Vagina (tissue), 2 donors: ENCODE results near the gene AKR1C2. TPM values are rescaled to one million over a fixed set of nuclear protein-coding genes. Genes with fewer than 3 reads are reported as not detected.
"Not testable (repeated sequence)": the region's sequence is repeated elsewhere in the genome, so short reads cannot be mapped to it uniquely, and the experiment has no call there.

Experiments
- DNase-seq, 2 donors: peaks; one replicate each; pipeline ENCODE4 v3.0.0-alpha.2; 2017; ENCODE audit errors: extremely low spot score in 2 of 2
- H3K27ac ChIP-seq: fragments of 200-600 bp; sonication (generic); one replicate; pipeline ENCODE4 v1.5.1; 2019
- H3K27me3 ChIP-seq: fragments of 200-600 bp; sonication (generic); one replicate; pipeline ENCODE4 v1.5.1; 2019
- H3K36me3 ChIP-seq, 2 donors: fragments of 200-600 bp; sonication (generic); one replicate each; pipeline ENCODE4 v1.5.1; 2017 to 2019
- H3K4me1 ChIP-seq: fragments of 200-600 bp; sonication (generic); one replicate; pipeline ENCODE4 v1.5.1; 2019
- H3K4me3 ChIP-seq, 2 donors: fragments of 200-600 bp; sonication (generic); 1 replicate in 1 of 2; 2 replicates in 1 of 2; pipeline ENCODE4 v1.5.1; 2016 to 2019
- H3K9me3 ChIP-seq: fragments of 200-600 bp; sonication (generic); one replicate; pipeline ENCODE4 v1.5.1; 2019
- POLR2A ChIP-seq, 2 donors: fragments of 450-650 bp; IDR thresholded peaks; one replicate each; pipeline ENCODE4 v1.6.1; 2017; ENCODE audit warnings: antibody characterized with exemption in 2 of 2, mild to moderate bottlenecking in 2 of 2, moderate library complexity in 2 of 2
- POLR2AphosphoS5 ChIP-seq, 2 donors: sonication (generic); formaldehyde crosslinking; IDR thresholded peaks; one replicate each; pipeline ENCODE4 v1.9.0; 2017; ENCODE audit warnings: antibody characterized with exemption in 2 of 2, mild to moderate bottlenecking in 2 of 2, low read depth in 1 of 2; ENCODE audit not compliant: insufficient read depth in 1 of 2
- intact Hi-C: fragments of 100-400 bp; cut with DNase I; formaldehyde crosslinking; loops from one replicate; pipeline ENCODE4 v1.15.1; 2023
- total RNA-seq: library from RNA; depleted of rRNA; stranded (reverse); fragments of >200 nt; gene quantifications from one replicate; pipeline ENCODE4 v1.2.3, GENCODE V29; 2016
- TF ChIP-seq, protein P1 (sequence below), 3 experiments: fragments of 450-650 bp in 2 of 3; fragments of 200-600 bp in 1 of 3; sonication (generic) in 1 of 3; IDR thresholded peaks; one replicate each; pipeline ENCODE4 v1.5.1; 2017 to 2019; ENCODE audit warnings: antibody characterized with exemption in 3 of 3, mild to moderate bottlenecking in 2 of 3, moderate library complexity in 2 of 3

Gene AKR1C2
- total RNA-seq, 1 donor from 2014 or later = 104 TPM

- Histone ChIP-seq H3K9me3 (no peaks in the 10 kb centered on the region), H3K36me3 (no peaks in the 10 kb centered on the region), H3K27ac (peak overlapping the region; percentile 79), H3K4me1 (peaks cover 84% of the 10 kb centered on the region), H3K27me3 (no peaks in the 10 kb centered on the region), H3K4me3 (no peak overlapping the region)
- no peak for DNase-seq
- intact Hi-C loops = loop anchor here (5.0 kb wide), 1 partner anchor 72 kb away; no protein-coding TSS in a partner anchor
- TF ChIP-seq POLR2A (IDR thresholded peaks at IDR 0.05) (no peak), POLR2AphosphoS5 (IDR thresholded peaks at IDR 0.05; ENCODE audit: insufficient read depth in 1 of 2, low read depth in 1 of 2) (no peak)
- TF ChIP-seq, protein P1, sequence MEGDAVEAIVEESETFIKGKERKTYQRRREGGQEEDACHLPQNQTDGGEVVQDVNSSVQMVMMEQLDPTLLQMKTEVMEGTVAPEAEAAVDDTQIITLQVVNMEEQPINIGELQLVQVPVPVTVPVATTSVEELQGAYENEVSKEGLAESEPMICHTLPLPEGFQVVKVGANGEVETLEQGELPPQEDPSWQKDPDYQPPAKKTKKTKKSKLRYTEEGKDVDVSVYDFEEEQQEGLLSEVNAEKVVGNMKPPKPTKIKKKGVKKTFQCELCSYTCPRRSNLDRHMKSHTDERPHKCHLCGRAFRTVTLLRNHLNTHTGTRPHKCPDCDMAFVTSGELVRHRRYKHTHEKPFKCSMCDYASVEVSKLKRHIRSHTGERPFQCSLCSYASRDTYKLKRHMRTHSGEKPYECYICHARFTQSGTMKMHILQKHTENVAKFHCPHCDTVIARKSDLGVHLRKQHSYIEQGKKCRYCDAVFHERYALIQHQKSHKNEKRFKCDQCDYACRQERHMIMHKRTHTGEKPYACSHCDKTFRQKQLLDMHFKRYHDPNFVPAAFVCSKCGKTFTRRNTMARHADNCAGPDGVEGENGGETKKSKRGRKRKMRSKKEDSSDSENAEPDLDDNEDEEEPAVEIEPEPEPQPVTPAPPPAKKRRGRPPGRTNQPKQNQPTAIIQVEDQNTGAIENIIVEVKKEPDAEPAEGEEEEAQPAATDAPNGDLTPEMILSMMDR (IDR thresholded peaks at IDR 0.05) = no peak
These were observed 58.8 kb downstream of the AKR1C2 start for GRCh38 chr10:4944841-4945240.

- H3K4me1 ChIP-seq = peaks cover 77% of the 10 kb centered on the region
- no peak for TF ChIP-seq POLR2AphosphoS5 (IDR thresholded peaks at IDR 0.05; ENCODE audit: insufficient read depth in 1 of 2, low read depth in 1 of 2)
- intact Hi-C loops = loop anchor here (5.0 kb wide), 1 partner anchor 73 kb away; no protein-coding TSS in a partner anchor
- H3K27ac ChIP-seq = peak overlapping the region; percentile 79
- no peaks in the 10 kb centered on the region for H3K27me3 ChIP-seq
- H3K36me3 ChIP-seq = no peaks in the 10 kb centered on the region
- no peak for DNase-seq
- H3K9me3 ChIP-seq = no peaks in the 10 kb centered on the region
- H3K4me3 ChIP-seq = no peak overlapping the region
These were observed 59.8 kb downstream of the AKR1C2 start for GRCh38 chr10:4943821-4944220.

GRCh38 chr10:4943416-4943815 is 60.2 kb downstream of the AKR1C2 start:
- H3K36me3 ChIP-seq, H3K9me3 ChIP-seq, DNase-seq, H3K4me3 ChIP-seq, H3K27me3 ChIP-seq: not testable (repeated sequence)
- H3K27ac ChIP-seq = peak overlapping the region; percentile 79
- peaks cover 73% of the 10 kb centered on the region for H3K4me1 ChIP-seq
- intact Hi-C loops = loop anchor here (5.0 kb wide), 1 partner anchor 74 kb away; no protein-coding TSS in a partner anchor

DNA sequence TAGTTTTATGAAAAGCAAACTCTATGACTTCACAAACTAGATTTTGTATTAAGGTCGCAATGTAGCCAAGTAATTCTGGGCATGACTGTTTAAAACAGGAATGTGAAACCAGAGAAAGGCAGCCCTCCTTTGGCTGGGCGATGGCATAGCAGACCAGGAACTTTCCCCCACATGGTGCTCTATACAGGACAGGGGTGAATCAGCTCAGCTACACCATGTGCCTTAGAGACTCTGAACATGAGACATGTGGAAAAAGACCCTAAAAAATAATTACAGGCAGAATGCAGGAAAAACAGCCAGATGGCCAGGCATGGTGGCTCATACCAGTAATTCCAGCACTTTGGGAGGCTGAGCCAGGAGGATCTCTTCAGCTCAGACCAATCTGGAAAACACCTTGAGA is 60.7 kb downstream of the AKR1C2 start:
- H3K27me3 ChIP-seq, H3K4me3 ChIP-seq, H3K9me3 ChIP-seq, DNase-seq, H3K36me3 ChIP-seq: not testable (repeated sequence)
- H3K4me1 ChIP-seq = peaks cover 68% of the 10 kb centered on the region
- peak overlapping the region; percentile 79 for H3K27ac ChIP-seq
- intact Hi-C loops = loop anchor here (5.0 kb wide), 1 partner anchor 74 kb away; no protein-coding TSS in a partner anchor

- intact Hi-C loops = loop anchor here (5.0 kb wide), 1 partner anchor 76 kb away; no protein-coding TSS in a partner anchor
- peak overlapping the region; percentile 79 for H3K27ac ChIP-seq
These were observed 61.9 kb downstream of the AKR1C2 start for GRCh38 chr10:4941540-4942330.

DNA sequence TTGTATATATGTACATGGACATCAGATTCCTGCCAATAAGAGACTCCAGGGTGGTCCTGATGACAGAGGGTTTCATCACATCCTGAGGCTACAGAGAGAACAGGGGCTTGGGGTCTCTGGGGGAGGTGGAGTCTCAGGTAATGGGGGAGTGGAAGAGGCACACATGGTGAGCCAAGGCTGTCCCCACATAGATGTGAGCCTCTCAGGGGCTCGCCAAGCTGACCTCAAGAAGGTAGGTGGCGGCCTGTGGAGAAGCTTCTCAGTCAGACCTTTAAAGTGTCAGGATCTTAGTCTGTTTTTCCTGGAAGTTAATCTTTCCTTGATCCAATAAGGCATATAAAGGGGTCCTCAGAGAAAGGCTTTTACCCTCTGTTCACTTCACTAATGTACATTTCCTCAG is 62.7 kb downstream of the AKR1C2 start:
- not testable (repeated sequence) for H3K27me3 ChIP-seq, DNase-seq, H3K36me3 ChIP-seq, H3K9me3 ChIP-seq, H3K4me3 ChIP-seq
- Histone ChIP-seq H3K4me1 (peaks cover 53% of the 10 kb centered on the region), H3K27ac (peak overlapping the region; percentile 79)
- intact Hi-C loops = loop anchor here (5.0 kb wide), 1 partner anchor 76 kb away; no protein-coding TSS in a partner anchor

More at GRCh38 chr10:4941540-4942330, 61.9 kb downstream of the AKR1C2 start:
- no peak overlapping the region for H3K4me3 ChIP-seq
- no peaks in the 10 kb centered on the region for H3K27me3 ChIP-seq
- peaks cover 58% of the 10 kb centered on the region for H3K4me1 ChIP-seq
- no peaks in the 10 kb centered on the region for H3K36me3 ChIP-seq
- no peak for DNase-seq
- no peaks in the 10 kb centered on the region for H3K9me3 ChIP-seq
- TF ChIP-seq, protein P1 (IDR thresholded peaks at IDR 0.05) = no peak
- peak in 1 of 2 donors; percentile 61 for TF ChIP-seq POLR2AphosphoS5 (IDR thresholded peaks at IDR 0.05; ENCODE audit: insufficient read depth in 1 of 2, low read depth in 1 of 2)

DNA sequence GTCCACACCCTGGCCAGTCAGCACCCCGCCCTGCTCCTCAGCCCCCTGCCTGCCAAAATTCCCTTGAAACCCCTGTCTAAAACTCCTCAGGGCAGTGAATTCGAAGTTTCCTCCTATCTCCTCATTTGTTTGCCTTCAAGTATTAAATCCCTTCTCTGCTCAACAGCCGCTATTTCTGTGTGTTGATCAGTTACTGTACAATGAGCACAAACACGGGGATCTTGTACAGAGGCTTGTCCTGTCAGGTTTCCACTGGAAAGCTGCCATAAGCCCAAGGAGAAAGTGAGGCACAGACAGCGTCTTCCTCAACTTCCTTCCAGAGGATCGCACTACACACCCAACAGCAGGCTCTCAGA is 63.6 kb downstream of the AKR1C2 start:
- not testable (repeated sequence) for H3K9me3 ChIP-seq, DNase-seq, H3K36me3 ChIP-seq, H3K4me3 ChIP-seq, H3K27ac ChIP-seq, H3K27me3 ChIP-seq
- intact Hi-C loops = loop anchor here (5.0 kb wide), 1 partner anchor 77 kb away; no protein-coding TSS in a partner anchor
- peaks cover 45% of the 10 kb centered on the region for H3K4me1 ChIP-seq
